Right cardiac atrium (tissue), 5 donors: ENCODE data around the gene ZNF684. TPM values are rescaled to one million over a fixed set of nuclear protein-coding genes. Genes with fewer than 3 reads are reported as not detected.

Source experiments
- polyA plus RNA-seq: library from polyadenylated mRNA; stranded (reverse); fragments of 200-250 nt; gene quantifications from one replicate; pipeline ENCODE4 v1.2.3, GENCODE V29; 2013
- total RNA-seq, 4 donors: library from RNA; stranded (reverse); fragmentation: NEBNext Ultra II Directional; extraction: Animal tissue kit (Norgen Biotek cat#: 25700); gene quantifications; one replicate each; pipeline ENCODE4 v1.2.1, GENCODE V29; 2021
- donor health status: healthy with polysubstance abuse.
- donor health status: DM: no; HTN: yes; CAD: no.
- donor health status: DM: no; HTN: no; CAD: no.
- donor health status: DM: no; HTN: yes; CAD: no; lungs with severe emphysema.
- donor health status: DM: yes; HTN: yes; CAD: no.

The ZNF684 gene
- total and polyA plus RNA-seq, 5 donors = 6.0 to 8.8 (median 7.2) TPM

Other genes with a start within 250 kb of the ZNF684 start
- gene COL9A2, start 214.4 kb upstream of the ZNF684 start, total RNA-seq = 1 to 10 TPM in 2 of 4 donors, under 1 TPM in 2; 0.40 to 2.0 (median 1.1) TPM
- 1.8 TPM for gene COL9A2, start 214.4 kb upstream of the ZNF684 start, polyA plus RNA-seq
- 10 to 100 TPM; 10.9 to 23.1 (median 17.7) TPM for gene SMAP2, start 157.9 kb upstream of the ZNF684 start, total RNA-seq
- gene SMAP2, start 157.9 kb upstream of the ZNF684 start, polyA plus RNA-seq = 11.2 TPM
- 1 to 10 TPM in 3 of 4 donors, under 1 TPM in 1; 0.63 to 1.2 (median 1.1) TPM for gene ZFP69B, start 81.2 kb upstream of the ZNF684 start, total RNA-seq
- gene ZFP69B, start 81.2 kb upstream of the ZNF684 start, polyA plus RNA-seq = 0.29 TPM
- 1 to 10 TPM; 1.7 to 2.8 (median 2.4) TPM for gene ZFP69, start 54.3 kb upstream of the ZNF684 start, total RNA-seq
- gene ZFP69, start 54.3 kb upstream of the ZNF684 start, polyA plus RNA-seq = 1.8 TPM
- gene EXO5, start 22.9 kb upstream of the ZNF684 start, total RNA-seq = 1 to 10 TPM; 3.6 to 6.3 (median 4.8) TPM
- gene EXO5, start 22.9 kb upstream of the ZNF684 start, polyA plus RNA-seq = 3.4 TPM
- gene RIMS3, start 134.0 kb downstream of the ZNF684 start, total RNA-seq = 1 to 10 TPM; 4.3 to 4.8 (median 4.5) TPM
- gene RIMS3, start 134.0 kb downstream of the ZNF684 start, polyA plus RNA-seq = 1.5 TPM
- 10 to 100 TPM; 70.6 to 82.6 (median 78.9) TPM for gene NFYC, start 160.1 kb downstream of the ZNF684 start, total RNA-seq
- 63.6 TPM for gene NFYC, start 160.1 kb downstream of the ZNF684 start, polyA plus RNA-seq